ENCODE measurements around the gene PDSS2.

PDSS2 gene

GRCh38 chr6:107209406-107210305 is 249.7 kb downstream of the PDSS2 start:
- TF ChIP-seq, protein P1, sequence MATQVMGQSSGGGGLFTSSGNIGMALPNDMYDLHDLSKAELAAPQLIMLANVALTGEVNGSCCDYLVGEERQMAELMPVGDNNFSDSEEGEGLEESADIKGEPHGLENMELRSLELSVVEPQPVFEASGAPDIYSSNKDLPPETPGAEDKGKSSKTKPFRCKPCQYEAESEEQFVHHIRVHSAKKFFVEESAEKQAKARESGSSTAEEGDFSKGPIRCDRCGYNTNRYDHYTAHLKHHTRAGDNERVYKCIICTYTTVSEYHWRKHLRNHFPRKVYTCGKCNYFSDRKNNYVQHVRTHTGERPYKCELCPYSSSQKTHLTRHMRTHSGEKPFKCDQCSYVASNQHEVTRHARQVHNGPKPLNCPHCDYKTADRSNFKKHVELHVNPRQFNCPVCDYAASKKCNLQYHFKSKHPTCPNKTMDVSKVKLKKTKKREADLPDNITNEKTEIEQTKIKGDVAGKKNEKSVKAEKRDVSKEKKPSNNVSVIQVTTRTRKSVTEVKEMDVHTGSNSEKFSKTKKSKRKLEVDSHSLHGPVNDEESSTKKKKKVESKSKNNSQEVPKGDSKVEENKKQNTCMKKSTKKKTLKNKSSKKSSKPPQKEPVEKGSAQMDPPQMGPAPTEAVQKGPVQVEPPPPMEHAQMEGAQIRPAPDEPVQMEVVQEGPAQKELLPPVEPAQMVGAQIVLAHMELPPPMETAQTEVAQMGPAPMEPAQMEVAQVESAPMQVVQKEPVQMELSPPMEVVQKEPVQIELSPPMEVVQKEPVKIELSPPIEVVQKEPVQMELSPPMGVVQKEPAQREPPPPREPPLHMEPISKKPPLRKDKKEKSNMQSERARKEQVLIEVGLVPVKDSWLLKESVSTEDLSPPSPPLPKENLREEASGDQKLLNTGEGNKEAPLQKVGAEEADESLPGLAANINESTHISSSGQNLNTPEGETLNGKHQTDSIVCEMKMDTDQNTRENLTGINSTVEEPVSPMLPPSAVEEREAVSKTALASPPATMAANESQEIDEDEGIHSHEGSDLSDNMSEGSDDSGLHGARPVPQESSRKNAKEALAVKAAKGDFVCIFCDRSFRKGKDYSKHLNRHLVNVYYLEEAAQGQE (IDR thresholded peaks at IDR 0.05; ENCODE audit: insufficient read depth in 1 of 2, low read depth in 2 of 2, low read length in 2 of 2): no peak
- no peak for TF ChIP-seq POLR2AphosphoS5 (IDR thresholded peaks at IDR 0.05; ENCODE audit: low read depth, low read length)
- no peak for TF ChIP-seq TAF1 (IDR thresholded peaks at IDR 0.05; ENCODE audit: borderline replicate concordance, insufficient read depth, low read length)
- TF ChIP-seq FOXP2 (optimal IDR thresholded peaks at IDR 0.05; ENCODE audit: borderline replicate concordance, extremely low read depth, extremely low read length, insufficient read depth): no peak
- TF ChIP-seq SIN3A (IDR thresholded peaks at IDR 0.05; ENCODE audit: borderline replicate concordance, insufficient read depth, low read length): no peak

- TF ChIP-seq, protein P1 (IDR thresholded peaks at IDR 0.05; ENCODE audit: insufficient read depth in 1 of 2, low read depth in 2 of 2, low read length in 2 of 2): no peak
- TF ChIP-seq FOXP2 (optimal IDR thresholded peaks at IDR 0.05; ENCODE audit: borderline replicate concordance, extremely low read depth, extremely low read length, insufficient read depth) (no peak), POLR2AphosphoS5 (IDR thresholded peaks at IDR 0.05; ENCODE audit: low read depth, low read length) (no peak), SIN3A (IDR thresholded peaks at IDR 0.05; ENCODE audit: borderline replicate concordance, insufficient read depth, low read length) (no peak)
Measured at GRCh38 chr6:107207251-107207873, 252.0 kb downstream of the PDSS2 start.

GRCh38 chr6:107205058-107205998 is 254.0 kb downstream of the PDSS2 start:
- TF ChIP-seq SIN3A (IDR thresholded peaks at IDR 0.05; ENCODE audit: borderline replicate concordance, insufficient read depth, low read length) (no peak), POLR2AphosphoS5 (IDR thresholded peaks at IDR 0.05; ENCODE audit: low read depth, low read length) (no peak), TAF1 (IDR thresholded peaks at IDR 0.05; ENCODE audit: borderline replicate concordance, insufficient read depth, low read length) (no peak), FOXP2 (optimal IDR thresholded peaks at IDR 0.05; ENCODE audit: borderline replicate concordance, extremely low read depth, extremely low read length, insufficient read depth) (no peak)
- TF ChIP-seq, protein P1 (IDR thresholded peaks at IDR 0.05; ENCODE audit: insufficient read depth in 1 of 2, low read depth in 2 of 2, low read length in 2 of 2): no peak

- TF ChIP-seq, protein P1 (IDR thresholded peaks at IDR 0.05; ENCODE audit: insufficient read depth in 1 of 2, low read depth in 2 of 2, low read length in 2 of 2): no peak
- TF ChIP-seq POLR2AphosphoS5 (IDR thresholded peaks at IDR 0.05; ENCODE audit: low read depth, low read length): no peak
- no peak for TF ChIP-seq SIN3A (IDR thresholded peaks at IDR 0.05; ENCODE audit: borderline replicate concordance, insufficient read depth, low read length)
Measured at GRCh38 chr6:107202876-107203468, 256.4 kb downstream of the PDSS2 start.

All from PFSK-1 (cell line).